GM23338 (cell line): ENCODE results near the gene LCP2. TPM values are rescaled to one million over a fixed set of nuclear protein-coding genes. Genes with fewer than 3 reads are reported as not detected.

Experiments used
- EZH2phosphoT487 ChIP-seq: fragments of 200-600 bp; sonication (generic); IDR thresholded peaks from one replicate; pipeline ENCODE4 v1.8.1; 2018; ENCODE audit warnings: antibody characterized with exemption; ENCODE audit not compliant: unreplicated experiment
- POLR2AphosphoS5 ChIP-seq: IDR thresholded peaks from 2 replicates; pipeline ENCODE4 v1.6.1; 2016; ENCODE audit warnings: antibody characterized with exemption, low read depth
- ZNF462 ChIP-seq: fragments of 250-450 bp; sonication (Bioruptor Pico); IDR thresholded peaks from 2 replicates; pipeline ENCODE4 v1.5.0; 2020; ENCODE audit warnings: mild to moderate bottlenecking, moderate library complexity
- polyA plus RNA-seq: library from polyadenylated mRNA; unstranded; fragments of >200 nt; fragmentation: Nextera tagmentation; extraction: Ambion mirVana; gene quantifications from 2 replicates; pipeline ENCODE4 v1.2.1, GENCODE V29; 2016
- total RNA-seq: library from RNA; depleted of rRNA; stranded (reverse); fragments of >200 nt; shearing (Covaris generic); gene quantifications from 2 replicates; pipeline ENCODE4 v1.2.3, GENCODE V29; 2014
- TF ChIP-seq, protein P1 (sequence below): IDR thresholded peaks from one replicate; pipeline ENCODE4 v1.6.1; 2018; ENCODE audit warnings: antibody characterized with exemption; ENCODE audit not compliant: unreplicated experiment
- TF ChIP-seq, protein P2 (sequence below), 2 experiments: fragments of 200-600 bp in 1 of 2; sonication (generic) in 1 of 2; conservative IDR thresholded peaks; 2 replicates each; pipeline versions ENCODE4 v1.5.1 to v1.6.1; 2016 to 2017; ENCODE audit warnings: antibody characterized with exemption in 2 of 2, low read depth in 2 of 2, mild to moderate bottlenecking in 2 of 2, moderate library complexity in 1 of 2
- TF ChIP-seq, protein P3 (sequence below): IDR thresholded peaks from 2 replicates; pipeline ENCODE4 v1.6.1; 2016; ENCODE audit warnings: antibody characterized with exemption

Gene LCP2
- total and polyA plus RNA-seq, 2 experiments from 2014 or later = 0.26 to 0.38 TPM

DNA sequence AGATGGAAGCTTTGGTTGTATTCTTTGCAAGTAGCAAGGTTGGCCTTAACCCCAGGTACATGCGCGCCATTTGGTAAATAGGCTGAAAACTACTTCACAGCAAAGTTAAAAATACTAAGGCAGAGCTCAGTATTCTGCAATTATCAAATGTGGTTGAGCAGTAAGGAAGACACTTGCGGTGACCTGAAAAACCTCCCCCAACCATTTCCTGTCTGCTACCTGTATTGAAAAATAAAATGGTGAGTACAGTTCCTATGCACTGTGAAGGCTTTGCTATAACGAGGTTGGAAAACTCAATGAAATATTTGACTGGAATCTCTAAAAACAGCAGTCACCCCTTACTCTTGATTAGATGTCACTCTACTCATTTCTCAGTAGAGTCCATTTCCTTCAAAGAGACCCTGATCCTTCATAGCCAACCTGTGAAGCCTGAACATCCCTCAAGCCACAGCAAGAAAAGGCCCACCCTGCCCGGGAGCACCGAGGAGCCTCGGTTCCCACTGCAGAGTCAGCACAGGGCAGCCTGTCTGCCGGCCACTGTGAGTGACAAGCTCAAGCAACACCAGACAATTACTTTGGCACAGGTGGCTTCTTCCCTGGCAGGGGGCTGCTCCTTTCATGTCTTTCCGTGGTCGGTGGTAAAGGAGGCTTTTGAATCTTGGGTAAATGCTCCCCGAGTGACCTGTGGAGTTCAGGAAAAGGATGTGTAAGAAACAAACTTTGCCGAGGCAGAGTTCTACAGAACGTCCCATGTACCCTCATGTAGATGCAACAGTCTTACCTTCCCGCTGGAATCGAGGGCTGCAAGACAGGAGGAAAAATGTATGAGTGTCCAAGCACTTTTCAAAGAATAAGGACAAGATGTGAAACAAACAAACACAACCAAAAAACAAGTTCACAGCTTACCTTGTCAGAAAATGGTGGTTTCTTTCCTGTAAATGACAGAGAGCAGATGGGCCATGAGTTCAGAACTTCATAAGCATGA is 35.2 kb downstream of the LCP2 start (continued):
- TF ChIP-seq ZNF462 (CRISPR knock-in tag) = no peak
- TF ChIP-seq, protein P1, sequence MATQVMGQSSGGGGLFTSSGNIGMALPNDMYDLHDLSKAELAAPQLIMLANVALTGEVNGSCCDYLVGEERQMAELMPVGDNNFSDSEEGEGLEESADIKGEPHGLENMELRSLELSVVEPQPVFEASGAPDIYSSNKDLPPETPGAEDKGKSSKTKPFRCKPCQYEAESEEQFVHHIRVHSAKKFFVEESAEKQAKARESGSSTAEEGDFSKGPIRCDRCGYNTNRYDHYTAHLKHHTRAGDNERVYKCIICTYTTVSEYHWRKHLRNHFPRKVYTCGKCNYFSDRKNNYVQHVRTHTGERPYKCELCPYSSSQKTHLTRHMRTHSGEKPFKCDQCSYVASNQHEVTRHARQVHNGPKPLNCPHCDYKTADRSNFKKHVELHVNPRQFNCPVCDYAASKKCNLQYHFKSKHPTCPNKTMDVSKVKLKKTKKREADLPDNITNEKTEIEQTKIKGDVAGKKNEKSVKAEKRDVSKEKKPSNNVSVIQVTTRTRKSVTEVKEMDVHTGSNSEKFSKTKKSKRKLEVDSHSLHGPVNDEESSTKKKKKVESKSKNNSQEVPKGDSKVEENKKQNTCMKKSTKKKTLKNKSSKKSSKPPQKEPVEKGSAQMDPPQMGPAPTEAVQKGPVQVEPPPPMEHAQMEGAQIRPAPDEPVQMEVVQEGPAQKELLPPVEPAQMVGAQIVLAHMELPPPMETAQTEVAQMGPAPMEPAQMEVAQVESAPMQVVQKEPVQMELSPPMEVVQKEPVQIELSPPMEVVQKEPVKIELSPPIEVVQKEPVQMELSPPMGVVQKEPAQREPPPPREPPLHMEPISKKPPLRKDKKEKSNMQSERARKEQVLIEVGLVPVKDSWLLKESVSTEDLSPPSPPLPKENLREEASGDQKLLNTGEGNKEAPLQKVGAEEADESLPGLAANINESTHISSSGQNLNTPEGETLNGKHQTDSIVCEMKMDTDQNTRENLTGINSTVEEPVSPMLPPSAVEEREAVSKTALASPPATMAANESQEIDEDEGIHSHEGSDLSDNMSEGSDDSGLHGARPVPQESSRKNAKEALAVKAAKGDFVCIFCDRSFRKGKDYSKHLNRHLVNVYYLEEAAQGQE = no peak
- TF ChIP-seq, protein P2, sequence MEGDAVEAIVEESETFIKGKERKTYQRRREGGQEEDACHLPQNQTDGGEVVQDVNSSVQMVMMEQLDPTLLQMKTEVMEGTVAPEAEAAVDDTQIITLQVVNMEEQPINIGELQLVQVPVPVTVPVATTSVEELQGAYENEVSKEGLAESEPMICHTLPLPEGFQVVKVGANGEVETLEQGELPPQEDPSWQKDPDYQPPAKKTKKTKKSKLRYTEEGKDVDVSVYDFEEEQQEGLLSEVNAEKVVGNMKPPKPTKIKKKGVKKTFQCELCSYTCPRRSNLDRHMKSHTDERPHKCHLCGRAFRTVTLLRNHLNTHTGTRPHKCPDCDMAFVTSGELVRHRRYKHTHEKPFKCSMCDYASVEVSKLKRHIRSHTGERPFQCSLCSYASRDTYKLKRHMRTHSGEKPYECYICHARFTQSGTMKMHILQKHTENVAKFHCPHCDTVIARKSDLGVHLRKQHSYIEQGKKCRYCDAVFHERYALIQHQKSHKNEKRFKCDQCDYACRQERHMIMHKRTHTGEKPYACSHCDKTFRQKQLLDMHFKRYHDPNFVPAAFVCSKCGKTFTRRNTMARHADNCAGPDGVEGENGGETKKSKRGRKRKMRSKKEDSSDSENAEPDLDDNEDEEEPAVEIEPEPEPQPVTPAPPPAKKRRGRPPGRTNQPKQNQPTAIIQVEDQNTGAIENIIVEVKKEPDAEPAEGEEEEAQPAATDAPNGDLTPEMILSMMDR (conservative IDR thresholded peaks at IDR 0.05; ENCODE audit: low read depth in 2 of 2) = no peak
- no peak for TF ChIP-seq POLR2AphosphoS5
- TF ChIP-seq, protein P3, sequence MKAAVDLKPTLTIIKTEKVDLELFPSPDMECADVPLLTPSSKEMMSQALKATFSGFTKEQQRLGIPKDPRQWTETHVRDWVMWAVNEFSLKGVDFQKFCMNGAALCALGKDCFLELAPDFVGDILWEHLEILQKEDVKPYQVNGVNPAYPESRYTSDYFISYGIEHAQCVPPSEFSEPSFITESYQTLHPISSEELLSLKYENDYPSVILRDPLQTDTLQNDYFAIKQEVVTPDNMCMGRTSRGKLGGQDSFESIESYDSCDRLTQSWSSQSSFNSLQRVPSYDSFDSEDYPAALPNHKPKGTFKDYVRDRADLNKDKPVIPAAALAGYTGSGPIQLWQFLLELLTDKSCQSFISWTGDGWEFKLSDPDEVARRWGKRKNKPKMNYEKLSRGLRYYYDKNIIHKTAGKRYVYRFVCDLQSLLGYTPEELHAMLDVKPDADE = no peak
- no peak for TF ChIP-seq EZH2phosphoT487
